Neuronal stem cell (in vitro differentiated cells): Measurements from ENCODE around the gene NRIP3.

Source experiments
- DNase-seq: peaks from one replicate; pipeline ENCODE4 v3.0.0-alpha.2; 2013; ENCODE audit warnings: low spot score
- H2AFZ ChIP-seq: one replicate; pipeline ENCODE4 v1.6.1; 2013; ENCODE audit warnings: mild to moderate bottlenecking, low read length, inconsistent platforms
- H2AK5ac ChIP-seq: 2 replicates; pipeline ENCODE4 v1.6.1; 2013; ENCODE audit warnings: low read depth, mild to moderate bottlenecking, inconsistent platforms, low read length, moderate library complexity, mixed read lengths
- H2BK120ac ChIP-seq: 2 replicates; pipeline ENCODE4 v1.6.1; 2013; ENCODE audit warnings: low read depth, mild to moderate bottlenecking, inconsistent platforms, low read length, moderate library complexity, mixed read lengths
- H2BK12ac ChIP-seq: one replicate; pipeline ENCODE4 v1.6.1; 2013; ENCODE audit warnings: low read length, inconsistent platforms
- H2BK15ac ChIP-seq: 2 replicates; pipeline ENCODE4 v1.6.1; 2013; ENCODE audit warnings: mild to moderate bottlenecking, low read length, inconsistent platforms, mixed read lengths
- H2BK5ac ChIP-seq: one replicate; pipeline ENCODE4 v1.6.1; 2013; ENCODE audit warnings: inconsistent platforms, mild to moderate bottlenecking, low read length, moderate library complexity
- H3K14ac ChIP-seq: one replicate; pipeline ENCODE4 v1.6.1; 2013; ENCODE audit warnings: low read length, inconsistent platforms
- H3K18ac ChIP-seq: 2 replicates; pipeline ENCODE4 v1.6.1; 2013; ENCODE audit warnings: low read length, inconsistent platforms
- H3K23ac ChIP-seq: 2 replicates; pipeline ENCODE4 v1.6.1; 2013; ENCODE audit warnings: low read depth, mild to moderate bottlenecking, mixed read lengths, low read length, inconsistent platforms; ENCODE audit not compliant: poor library complexity
- H3K27ac ChIP-seq: replicated peaks from 3 replicates; pipeline ENCODE4 v1.5.1; 2013; ENCODE audit warnings: low read length, inconsistent platforms
- H3K27me3 ChIP-seq, 3 experiments: 2 replicates each; pipeline ENCODE4 v1.6.1; 2013; ENCODE audit warnings: low read length in 3 of 3, mild to moderate bottlenecking in 2 of 3, inconsistent platforms in 1 of 3, low read depth in 1 of 3, mixed read lengths in 1 of 3, moderate library complexity in 1 of 3; ENCODE audit not compliant: control insufficient read depth in 3 of 3, insufficient read depth in 3 of 3
- H3K36me3 ChIP-seq, 2 donors: replicated peaks in 1 of 2; 2 replicates each; pipeline ENCODE4 v1.6.1; 2013; ENCODE audit warnings: low read length in 2 of 2; ENCODE audit not compliant: control insufficient read depth in 2 of 2, insufficient read depth in 2 of 2
- H3K4ac ChIP-seq: 2 replicates; pipeline ENCODE4 v1.6.1; 2013; ENCODE audit warnings: inconsistent platforms, mild to moderate bottlenecking, low read length, moderate library complexity
- H3K4me1 ChIP-seq, 2 donors: 1 replicate in 1 of 2; 2 replicates in 1 of 2; pipeline ENCODE4 v1.6.1; 2013; ENCODE audit warnings: low read length in 2 of 2, low read depth in 1 of 2; ENCODE audit not compliant: control insufficient read depth in 2 of 2, insufficient read depth in 1 of 2
- H3K4me2 ChIP-seq: one replicate; pipeline ENCODE4 v1.6.1; 2013; ENCODE audit warnings: mild to moderate bottlenecking, low read length, inconsistent platforms; ENCODE audit not compliant: insufficient read depth, poor library complexity, severe bottlenecking
- H3K4me3 ChIP-seq, 2 donors: 2 replicates each; pipeline ENCODE4 v1.5.1; 2013; ENCODE audit warnings: low read length in 2 of 2, mild to moderate bottlenecking in 2 of 2, inconsistent platforms in 1 of 2, moderate library complexity in 1 of 2
- H3K79me1 ChIP-seq: one replicate; pipeline ENCODE4 v1.6.1; 2013; ENCODE audit warnings: low read depth, mild to moderate bottlenecking, inconsistent platforms, low read length, moderate library complexity
- H3K9ac ChIP-seq: one replicate; pipeline ENCODE4 v1.6.1; 2013; ENCODE audit warnings: mild to moderate bottlenecking, low read depth, low read length, inconsistent platforms; ENCODE audit not compliant: poor library complexity
- H3K9me3 ChIP-seq, 2 donors: replicated peaks in 1 of 2; 2 replicates each; pipeline versions ENCODE3 to v1.6.1; 2013; ENCODE audit warnings: low read length in 2 of 2, mild to moderate bottlenecking in 2 of 2, inconsistent platforms in 1 of 2, low read depth in 1 of 2, mixed read lengths in 1 of 2, moderate library complexity in 1 of 2; ENCODE audit not compliant: control insufficient read depth in 2 of 2, insufficient read depth in 1 of 2
- H4K8ac ChIP-seq: one replicate; pipeline ENCODE4 v1.6.1; 2013; ENCODE audit warnings: low read depth, mild to moderate bottlenecking, inconsistent platforms, low read length, moderate library complexity
- H4K91ac ChIP-seq: one replicate; pipeline ENCODE4 v1.6.1; 2013; ENCODE audit warnings: low read length, low read depth, mild to moderate bottlenecking, inconsistent platforms; ENCODE audit not compliant: poor library complexity
- WGBS, 2 donors: extraction: QIAGEN DNeasy Blood & Tissue Kit; methylation state at CpG; one replicate each; pipeline ENCODE4 v1.1.7; 2013; ENCODE audit warnings: missing lambda C conversion rate in 2 of 2, mixed read lengths in 1 of 2; ENCODE audit not compliant: insufficient read length in 2 of 2, insufficient replicate concordance in 1 of 2; ENCODE audit errors: extremely low coverage in 2 of 2; 5-methylcytosine and 5-hydroxymethylcytosine counted together

The NRIP3 gene

GRCh38 chr11:9005087-9005486 lies 1.3 kb upstream of the NRIP3 start:
- Histone ChIP-seq H2BK15ac (no peak overlapping the region), H3K23ac (no peak overlapping the region), H3K79me1 (no peaks in the 10 kb centered on the region), H4K91ac (no peak overlapping the region), H3K4me1 (peaks cover 2 to 10% of the 10 kb centered on the region in 2 donors), H2BK5ac (no peak overlapping the region), H2AK5ac (no peak overlapping the region), H3K14ac (no peak overlapping the region), H3K9me3 (no peaks in the 10 kb centered on the region), H3K27ac (no peak overlapping the region), H3K27me3 (peaks cover 0 to 86% (median 37%) of the 10 kb centered on the region in 3 experiments), H3K4me3 (no peak overlapping the region), H2BK12ac (no peak overlapping the region), H4K8ac (no peak overlapping the region), H2AFZ (no peak overlapping the region), H3K4me2 (no peak overlapping the region), H3K9ac (no peak overlapping the region), H3K4ac (no peak overlapping the region), H2BK120ac (no peak overlapping the region), H3K36me3 (no peaks in the 10 kb centered on the region), H3K18ac (no peak overlapping the region)
- DNase-seq, result no peak
- no CpG with 5 or more reads among the region's 4 CpGs for WGBS, 2 donors

- H3K27ac ChIP-seq, result no peak overlapping the region
- H2BK5ac ChIP-seq, result no peak overlapping the region
- H3K9me3 ChIP-seq, result no peaks in the 10 kb centered on the region
- peaks cover 0 to 93% (median 37%) of the 10 kb centered on the region in 3 experiments for H3K27me3 ChIP-seq
- H2AFZ ChIP-seq, result peak overlapping the region; percentile 95
- no peak overlapping the region for H3K4ac ChIP-seq
- H4K91ac ChIP-seq, result no peak overlapping the region
- peak overlapping the region; percentile 92 for H3K18ac ChIP-seq
- peak; percentile 43 for DNase-seq
- peak overlapping the region; percentile 32 for H2AK5ac ChIP-seq
- no peak overlapping the region for H2BK12ac ChIP-seq
- H3K4me3 ChIP-seq, result peak overlapping the region; percentile 42 to 81
- no peak overlapping the region for H2BK15ac ChIP-seq
- no peak overlapping the region for H4K8ac ChIP-seq
- no peaks in the 10 kb centered on the region for H3K36me3 ChIP-seq
- peak overlapping the region; percentile 96 for H3K4me2 ChIP-seq
- peaks cover 2 to 10% of the 10 kb centered on the region in 2 donors for H3K4me1 ChIP-seq
- H2BK120ac ChIP-seq, result no peak overlapping the region
- no peak overlapping the region for H3K14ac ChIP-seq
- no CpG with 5 or more reads among the region's 69 CpGs for WGBS, 2 donors
- H3K79me1 ChIP-seq, result no peaks in the 10 kb centered on the region
- H3K23ac ChIP-seq, result peak overlapping the region; percentile 67
- H3K9ac ChIP-seq, result peak overlapping the region; percentile 80
Observed at GRCh38 chr11:9004183-9004926, 554 bp upstream of the NRIP3 start.

- DNase-seq, result no peak
- Histone ChIP-seq H3K9me3 (no peaks in the 10 kb centered on the region), H2BK15ac (no peak overlapping the region), H2AFZ (peak overlapping the region; percentile 95), H3K4me1 (peaks cover 2 to 10% of the 10 kb centered on the region in 2 donors), H3K79me1 (no peaks in the 10 kb centered on the region), H2BK5ac (no peak overlapping the region), H3K4me2 (peak overlapping the region; percentile 96), H2AK5ac (no peak overlapping the region), H4K91ac (no peak overlapping the region), H3K4me3 (peak overlapping the region; percentile 42 to 81), H2BK120ac (no peak overlapping the region), H3K27me3 (peaks cover 0 to 96% (median 37%) of the 10 kb centered on the region in 3 experiments), H4K8ac (no peak overlapping the region), H3K36me3 (no peaks in the 10 kb centered on the region), H3K18ac (no peak overlapping the region), H2BK12ac (no peak overlapping the region), H3K23ac (no peak overlapping the region), H3K4ac (no peak overlapping the region), H3K9ac (peak overlapping the region; percentile 91), H3K27ac (no peak overlapping the region), H3K14ac (no peak overlapping the region)
- WGBS, 2 donors, result no CpG with 5 or more reads among the region's 8 CpGs
Observed at GRCh38 chr11:9002920-9003572, 755 bp downstream of the NRIP3 start.

GRCh38 chr11:9001736-9002135 lies 2.1 kb downstream of the NRIP3 start:
- Histone ChIP-seq H2BK12ac (no peak overlapping the region), H3K9ac (no peak overlapping the region), H3K9me3 (no peaks in the 10 kb centered on the region), H3K27ac (no peak overlapping the region), H2BK15ac (no peak overlapping the region), H3K4me1 (peaks cover 2 to 10% of the 10 kb centered on the region in 2 donors), H2BK120ac (no peak overlapping the region), H3K36me3 (no peaks in the 10 kb centered on the region), H2BK5ac (no peak overlapping the region), H3K4me2 (no peak overlapping the region), H3K14ac (no peak overlapping the region), H2AFZ (no peak overlapping the region), H3K4ac (no peak overlapping the region), H4K91ac (no peak overlapping the region), H3K23ac (no peak overlapping the region), H3K79me1 (no peaks in the 10 kb centered on the region), H2AK5ac (no peak overlapping the region), H3K18ac (no peak overlapping the region), H4K8ac (no peak overlapping the region), H3K4me3 (no peak overlapping the region), H3K27me3 (peaks cover 0 to 84% (median 37%) of the 10 kb centered on the region in 3 experiments)
- DNase-seq, result no peak
- WGBS, 2 donors, result no CpG with 5 or more reads among the region's 6 CpGs
